Stimulated activated CD8-positive, alpha-beta memory T cell treated with anti-CD3 and anti-CD28 coated beads, Interleukin-2, amount 100 ng/mL, for 1 hour (primary cell): ENCODE measurements around the gene LSM8.
A peak's percentile ranks its signal among the peaks of the same experiment; 100 is the strongest.
"Not testable (repeated sequence)": the region's sequence is repeated elsewhere in the genome, so short reads cannot be mapped to it uniquely, and the experiment has no call there.

Experiments
- DNase-seq, 2 donors: peaks; one replicate each; pipeline ENCODE4 v3.0.0-alpha.2; 2020; ENCODE audit warnings: low read depth in 2 of 2

The LSM8 gene

DNA sequence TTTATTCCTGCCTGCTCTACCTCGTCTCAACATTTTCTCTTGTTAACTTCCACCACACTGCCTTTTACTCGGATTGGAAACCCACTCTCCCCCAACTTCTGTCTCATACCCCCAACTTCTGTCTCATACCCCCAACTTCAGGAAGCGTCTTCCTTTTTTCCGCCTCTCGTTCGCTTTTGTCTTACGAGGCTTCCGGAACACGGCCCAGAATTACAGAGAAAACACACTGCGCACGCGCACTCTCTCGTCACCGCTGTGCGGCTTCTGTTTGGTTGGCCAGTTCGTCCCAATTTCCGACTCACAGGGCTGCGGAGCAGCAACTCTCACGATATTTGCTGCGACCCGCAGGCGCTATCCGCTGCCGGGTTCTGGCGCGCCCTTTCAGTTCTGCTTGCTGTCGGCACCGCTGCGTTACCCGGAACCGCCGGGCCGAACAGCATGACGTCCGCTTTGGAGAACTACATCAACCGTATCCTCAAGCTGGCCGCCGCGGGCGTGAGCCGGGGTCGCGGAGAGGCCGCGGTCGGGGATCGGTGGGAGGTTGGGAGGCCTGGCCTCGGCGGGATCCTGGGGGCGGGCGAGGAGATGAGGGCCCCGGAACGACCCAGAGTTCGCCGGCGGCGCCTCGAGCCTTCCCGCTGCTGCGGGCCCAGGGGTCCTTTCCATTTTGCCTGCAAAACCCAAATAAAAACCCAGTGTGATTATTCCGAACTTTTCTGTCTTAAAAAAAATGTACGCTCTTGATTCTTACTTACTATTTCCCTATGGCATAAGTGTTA lies at the start of gene LSM8:
Gene LSM8, plus strand, starts transcription at position 379 of the 779 bp plus-strand sequence. Its CDS starts 60 bp downstream, at position 439.
- DNase-seq, result peak; percentile 95 to 96

DNA sequence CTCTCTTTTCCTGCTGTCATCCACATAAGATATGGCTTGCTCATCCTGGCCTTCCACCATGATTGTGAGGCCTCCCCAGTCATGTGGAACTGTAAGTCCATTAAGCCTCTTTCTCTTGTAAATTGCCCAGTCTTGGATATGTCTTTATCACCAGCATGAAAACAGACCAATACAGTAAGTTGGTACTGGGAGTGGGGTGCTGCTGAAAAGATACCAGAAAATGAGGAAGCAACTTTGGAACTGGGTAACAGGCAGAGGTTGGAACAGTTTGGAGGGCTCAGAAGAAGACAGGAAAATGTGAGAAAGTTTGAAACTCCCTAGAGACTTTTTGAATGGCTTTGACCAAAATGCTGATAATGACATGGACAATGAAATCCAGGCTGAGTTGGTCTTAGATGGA lies 49.5 kb upstream of the LSM8 start:
- DNase-seq, result not testable (repeated sequence)

- no peak for DNase-seq
These were observed 43.5 kb upstream of the LSM8 start for GRCh38 chr7:118140468-118140867.

DNA sequence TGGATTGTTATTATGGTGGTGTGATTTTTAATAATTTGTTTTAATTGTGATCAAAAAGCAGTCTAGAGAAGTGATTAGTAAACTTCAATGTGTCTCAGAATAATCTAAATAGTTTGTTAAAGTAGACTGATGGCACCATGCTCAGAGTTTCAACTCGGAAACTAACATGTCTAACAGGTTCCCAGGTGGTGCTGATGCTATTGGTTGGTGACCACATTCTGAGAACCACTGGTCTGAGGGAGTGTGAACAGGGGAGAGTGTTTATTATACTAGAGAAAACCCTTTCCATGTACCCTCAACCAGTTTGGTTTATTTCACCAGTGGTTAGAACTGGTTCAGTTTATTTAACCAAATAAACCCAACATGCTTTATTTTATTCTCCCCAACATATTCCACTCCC lies 42.0 kb upstream of the LSM8 start:
- DNase-seq, result no peak

DNA sequence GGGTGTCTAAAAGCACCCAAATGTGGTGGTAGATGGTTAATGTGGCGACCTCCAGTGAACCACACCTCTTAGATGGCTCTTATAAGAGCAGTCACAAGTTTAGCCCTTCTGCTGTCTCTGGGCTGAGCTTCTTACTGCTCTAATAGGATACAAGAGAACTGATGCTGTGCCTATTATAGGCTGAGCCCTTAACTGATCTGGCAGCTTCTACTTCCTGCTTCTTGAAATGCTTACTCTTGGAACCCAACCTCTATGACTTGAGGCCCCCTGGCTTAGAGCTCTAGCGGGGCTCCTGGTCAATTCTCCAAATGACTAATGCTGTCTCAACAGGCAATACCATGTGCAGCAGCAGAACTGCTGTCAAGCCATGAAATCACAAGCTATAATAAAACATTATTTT lies 35.0 kb upstream of the LSM8 start:
- no peak for DNase-seq

GRCh38 chr7:118149394-118149793 lies 34.6 kb upstream of the LSM8 start:
- no peak for DNase-seq

GRCh38 chr7:118151671-118152070 lies 32.3 kb upstream of the LSM8 start:
- no peak for DNase-seq

- no peak for DNase-seq
These were observed 31.8 kb upstream of the LSM8 start for GRCh38 chr7:118152149-118152548.

DNA sequence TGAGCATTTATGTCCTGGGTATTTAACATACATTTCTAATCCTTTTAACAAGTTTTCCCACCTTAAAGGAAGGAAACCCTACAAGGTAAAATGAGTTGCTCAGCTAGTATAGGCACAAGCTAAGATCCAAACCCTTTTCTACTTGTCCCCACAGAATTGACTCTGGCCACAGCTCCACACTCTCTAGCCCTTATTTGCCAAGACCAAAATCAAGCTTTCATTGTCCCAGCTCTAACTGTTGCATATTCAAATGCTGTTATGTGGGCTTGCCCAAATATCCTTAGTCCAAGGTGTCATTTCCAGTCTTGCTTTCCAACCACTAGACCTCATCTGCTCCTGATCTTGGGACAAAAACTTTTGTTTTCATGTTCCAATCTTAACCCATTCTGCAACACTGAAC lies 31.3 kb upstream of the LSM8 start:
- no peak for DNase-seq

DNA sequence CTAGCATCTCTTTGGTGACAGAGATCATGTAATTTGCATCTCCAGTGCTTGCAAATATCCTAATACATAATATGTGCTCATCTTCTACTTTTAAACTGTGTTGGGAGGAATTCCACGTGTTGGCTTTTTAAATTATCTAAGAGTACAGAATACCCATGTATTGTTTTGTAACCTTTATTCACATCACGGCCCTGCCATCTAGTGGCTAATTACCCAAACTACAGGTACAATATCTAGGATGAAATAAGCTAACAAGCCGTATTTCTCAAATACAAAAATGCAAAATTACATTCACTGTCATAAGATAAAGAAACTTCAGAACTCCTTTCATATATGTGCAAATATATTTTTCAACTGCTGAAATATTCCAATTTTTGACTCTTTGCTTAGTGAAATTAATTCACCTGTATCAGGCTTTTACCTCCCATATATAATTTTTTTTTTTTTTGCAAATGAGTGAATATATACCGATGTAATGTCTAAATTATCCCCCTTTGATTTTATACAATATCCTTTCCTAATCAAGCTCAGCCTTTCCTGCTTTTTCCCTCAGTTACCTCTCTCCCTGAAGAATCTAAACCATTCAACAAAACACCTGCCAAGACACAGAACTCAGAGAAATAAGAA lies 30.3 kb upstream of the LSM8 start:
- DNase-seq, result no peak

DNA sequence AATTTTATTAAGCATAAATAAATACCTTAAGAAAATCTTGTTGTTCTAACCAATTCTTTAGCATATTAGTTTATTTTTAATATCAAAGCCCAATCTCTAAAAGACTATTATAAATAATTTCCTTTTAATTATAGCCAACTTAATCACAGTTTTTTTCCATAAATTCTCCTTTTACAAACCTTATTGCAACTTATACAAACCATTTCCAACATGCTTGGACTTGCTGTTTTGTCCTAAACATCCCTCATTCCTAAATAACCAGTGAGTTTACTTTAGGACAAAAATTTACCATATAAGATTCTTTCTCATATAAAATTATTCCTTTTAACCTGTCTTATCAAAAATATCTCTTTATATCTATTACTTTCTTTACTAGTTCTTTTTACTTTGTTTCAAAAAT lies 25.2 kb upstream of the LSM8 start:
- no peak for DNase-seq

GRCh38 chr7:118169146-118169545 lies 14.8 kb upstream of the LSM8 start:
- DNase-seq, result no peak

- DNase-seq, result no peak
These were observed 8.2 kb upstream of the LSM8 start for GRCh38 chr7:118175740-118176139.

DNA sequence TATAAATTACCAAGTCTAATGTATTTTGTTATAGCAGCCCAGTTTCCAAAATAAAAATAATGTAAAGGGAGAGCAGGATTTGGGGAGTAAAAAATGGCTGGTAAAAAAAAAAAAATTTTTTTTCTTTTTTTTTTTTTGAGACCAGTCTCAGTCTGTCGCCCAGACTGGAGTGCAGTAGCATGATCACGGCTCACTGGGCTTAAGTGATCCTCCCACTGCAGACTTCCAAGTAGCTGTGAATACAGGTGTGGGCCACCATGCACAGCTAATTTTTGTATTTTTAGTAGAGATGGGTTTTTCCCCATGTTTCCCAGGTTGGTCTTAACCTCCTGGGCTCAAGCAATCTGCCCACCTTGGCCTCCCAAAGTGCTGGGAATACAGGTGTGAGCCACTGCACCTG lies 4.8 kb upstream of the LSM8 start:
- no peak for DNase-seq

DNA sequence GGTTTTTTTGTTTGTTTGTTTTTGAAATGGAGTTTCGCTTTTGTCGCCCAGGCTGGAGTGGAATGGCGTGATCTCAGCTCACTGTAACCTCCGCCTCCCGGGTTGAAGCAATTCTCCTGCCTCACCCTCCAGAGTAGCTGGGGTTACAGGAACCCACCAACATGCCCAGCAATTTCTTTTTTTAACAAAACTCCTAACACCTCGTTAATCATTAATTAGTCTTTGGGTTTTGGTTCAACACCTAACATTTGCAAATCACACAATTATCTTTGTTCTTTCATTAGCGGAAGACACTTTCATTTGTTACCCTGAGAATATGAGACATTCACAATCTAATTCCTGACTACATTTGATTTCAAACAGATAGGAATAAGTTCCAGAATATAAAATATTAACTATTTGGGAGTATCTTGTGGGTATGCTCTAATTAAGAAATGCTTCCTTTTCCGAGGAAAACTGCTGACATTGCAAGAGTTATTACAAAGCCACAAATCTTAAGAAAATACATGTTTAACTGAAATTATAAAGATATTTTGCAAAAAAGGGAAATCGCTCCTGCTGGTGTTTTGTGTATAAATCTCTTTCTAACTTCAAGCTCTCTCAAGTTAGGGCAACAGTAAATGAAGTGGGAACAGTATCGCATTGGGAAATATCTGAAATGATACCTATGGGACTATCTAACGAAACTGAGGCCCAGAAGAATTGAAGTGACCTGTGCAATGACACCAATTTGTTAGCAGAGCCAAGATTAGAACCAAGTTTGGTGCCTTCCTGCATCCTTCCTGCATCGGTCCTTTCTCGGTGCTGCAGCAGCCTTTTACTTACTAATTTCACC lies 1.2 kb upstream of the LSM8 start:
- DNase-seq, result no peak

- DNase-seq, result no peak
These were observed 557 bp upstream of the LSM8 start for GRCh38 chr7:118183428-118183785.

- DNase-seq, result no peak
These were observed 589 bp downstream of the LSM8 start for GRCh38 chr7:118184565-118184940.

GRCh38 chr7:118185163-118185860 lies 1.3 kb downstream of the LSM8 start:
- no peak for DNase-seq

GRCh38 chr7:118186501-118186900 lies 2.5 kb downstream of the LSM8 start:
- no peak for DNase-seq

GRCh38 chr7:118194571-118194970 lies 10.6 kb downstream of the LSM8 start:
- DNase-seq, result no peak

- no peak for DNase-seq
These were observed 12.0 kb downstream of the LSM8 start for GRCh38 chr7:118195837-118196474.

DNA sequence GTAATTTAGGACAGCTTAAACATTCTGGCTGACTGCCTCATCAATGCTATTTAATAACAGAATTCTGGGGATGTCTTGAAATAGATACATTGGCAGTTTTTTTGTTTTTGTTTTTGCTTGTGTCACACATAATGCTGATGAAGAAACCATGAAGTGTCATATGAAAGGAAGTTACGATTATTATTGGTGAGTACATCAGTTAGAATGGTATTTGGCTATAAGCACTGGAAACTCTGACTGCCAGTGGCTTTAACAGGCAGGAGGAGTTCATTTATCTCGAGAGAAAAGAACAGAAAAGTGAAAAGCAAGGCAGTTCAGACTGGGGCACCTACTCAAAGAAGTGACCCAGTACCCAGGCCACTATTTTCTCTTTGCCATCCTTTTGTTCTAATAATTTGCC lies 18.1 kb downstream of the LSM8 start:
- no peak for DNase-seq
